GM19351 (cell line): ENCODE results near the gene ANKRD65.
"Not testable (repeated sequence)": the region's sequence is repeated elsewhere in the genome, so short reads cannot be mapped to it uniquely, and the experiment has no call there.

Experiments used
- ATAC-seq: cut with Tn5 transposase; IDR thresholded peaks from one replicate; pipeline ENCODE4 v1.9.1; 2021; ENCODE audit warnings: mild to moderate bottlenecking, moderate library complexity; ENCODE audit not compliant: unreplicated experiment

Gene ANKRD65

DNA sequence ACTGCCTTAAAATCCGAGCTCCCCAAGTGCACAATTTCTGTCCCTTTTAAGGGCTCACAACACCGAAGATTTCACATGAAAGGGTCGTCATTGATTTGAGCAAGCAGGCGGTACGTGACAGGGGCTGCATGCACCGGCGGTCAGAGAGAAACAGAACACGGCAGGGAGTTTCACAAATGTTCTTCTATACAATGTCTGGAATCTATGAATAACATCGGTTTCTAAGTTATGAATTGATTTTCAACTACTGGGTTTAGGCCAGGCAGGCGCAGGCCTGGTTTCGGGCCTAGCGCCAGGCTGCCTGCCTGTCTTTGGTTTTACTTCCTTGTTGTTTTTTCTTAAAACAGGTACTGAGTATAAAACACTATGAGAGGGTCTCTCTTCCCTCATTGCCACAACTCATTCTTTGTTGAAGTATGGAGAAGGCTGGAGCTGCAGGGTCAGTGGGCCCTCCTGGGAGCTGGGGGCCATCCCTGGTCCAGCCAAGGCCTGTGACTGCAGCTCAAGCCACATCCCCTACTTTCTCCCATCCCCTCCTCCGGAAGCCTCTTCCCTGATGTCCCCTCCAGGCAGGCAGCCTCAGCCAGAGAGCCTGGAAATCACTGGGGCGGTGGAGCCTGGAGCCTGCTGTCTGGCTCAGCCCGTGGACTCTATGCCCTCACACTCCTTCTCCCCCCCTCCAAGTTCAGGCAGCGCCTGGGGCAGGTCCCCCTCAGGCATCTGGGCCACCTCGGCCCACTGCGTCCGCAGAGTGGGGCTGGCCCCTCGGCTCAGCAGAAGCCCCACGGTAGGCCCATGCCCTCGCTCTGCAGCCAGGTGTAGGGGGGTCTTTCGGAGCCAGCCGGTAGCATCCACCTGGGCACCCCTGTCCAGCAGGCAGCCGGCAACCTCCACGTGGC lies 2.4 kb downstream of the ANKRD65 start:
- ATAC-seq, result no peak

DNA sequence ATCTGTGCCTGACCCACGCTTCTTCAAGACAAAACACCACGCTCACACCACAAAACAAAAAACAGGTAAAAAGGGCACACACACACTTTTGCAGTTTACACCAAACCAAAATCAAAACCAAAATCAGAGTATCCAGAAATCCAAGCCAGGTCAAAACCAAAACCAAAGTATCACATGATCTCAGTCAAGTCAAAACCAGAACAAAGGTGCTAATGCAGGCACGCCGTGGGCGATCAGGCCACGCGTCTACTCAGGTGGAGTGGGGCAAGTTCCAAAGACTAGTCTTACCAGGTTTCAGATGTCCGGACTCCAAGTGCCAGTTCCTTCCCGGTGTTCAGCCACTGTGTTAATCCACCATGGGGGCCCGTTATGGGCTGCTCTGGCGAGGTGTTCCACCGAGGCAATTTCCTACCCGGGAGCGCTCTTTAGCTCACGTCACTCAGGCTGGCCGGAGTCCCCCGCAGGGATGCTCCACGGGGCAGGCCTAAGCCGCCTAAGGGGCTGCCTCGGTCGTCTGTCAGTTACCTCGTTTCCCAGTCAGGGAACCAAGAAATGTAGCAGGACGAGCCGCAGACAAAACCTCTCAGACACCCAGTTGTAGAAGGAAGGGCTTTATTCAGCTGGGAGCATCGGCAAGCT lies 3.1 kb downstream of the ANKRD65 start:
- not testable (repeated sequence) for ATAC-seq

DNA sequence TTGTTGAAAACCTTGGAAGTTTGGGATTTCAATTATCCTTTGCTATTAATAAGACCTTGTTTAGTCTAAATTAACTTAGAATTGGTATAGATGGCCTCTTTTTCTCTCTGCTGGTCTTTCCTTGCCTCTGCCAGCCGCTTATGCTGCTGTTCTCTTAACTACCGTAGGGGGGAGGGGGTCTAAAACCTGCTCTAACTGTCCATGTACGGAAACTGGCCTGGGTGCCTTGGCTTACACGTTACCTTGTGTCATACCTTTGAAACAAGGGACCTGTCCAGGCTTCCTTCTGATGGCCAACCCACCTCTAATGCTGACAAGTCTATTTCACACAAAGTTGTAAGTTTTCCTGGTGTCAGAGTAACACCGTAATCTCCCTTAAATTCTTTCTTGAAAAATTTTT lies 3.7 kb downstream of the ANKRD65 start:
- not testable (repeated sequence) for ATAC-seq

DNA sequence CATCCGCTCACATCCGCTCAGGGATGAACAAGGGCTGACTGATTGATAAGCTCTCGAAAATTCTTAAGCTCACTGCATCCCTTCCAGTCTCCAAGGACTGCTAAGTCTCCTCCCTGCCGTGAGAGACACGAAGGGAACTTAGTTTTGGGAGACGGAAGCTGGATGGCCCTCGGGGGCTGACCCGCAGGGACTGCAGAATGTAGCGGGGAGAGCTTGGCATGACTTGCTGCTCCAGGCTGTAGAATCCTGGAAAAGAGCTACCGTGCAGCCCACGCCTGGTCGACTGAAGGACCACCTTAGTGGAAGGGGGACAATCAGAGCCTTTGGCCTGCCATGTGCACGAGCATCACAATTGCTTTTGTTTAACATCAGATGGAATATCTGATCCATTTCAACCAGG lies 5.3 kb downstream of the ANKRD65 start:
- ATAC-seq, result no peak

DNA sequence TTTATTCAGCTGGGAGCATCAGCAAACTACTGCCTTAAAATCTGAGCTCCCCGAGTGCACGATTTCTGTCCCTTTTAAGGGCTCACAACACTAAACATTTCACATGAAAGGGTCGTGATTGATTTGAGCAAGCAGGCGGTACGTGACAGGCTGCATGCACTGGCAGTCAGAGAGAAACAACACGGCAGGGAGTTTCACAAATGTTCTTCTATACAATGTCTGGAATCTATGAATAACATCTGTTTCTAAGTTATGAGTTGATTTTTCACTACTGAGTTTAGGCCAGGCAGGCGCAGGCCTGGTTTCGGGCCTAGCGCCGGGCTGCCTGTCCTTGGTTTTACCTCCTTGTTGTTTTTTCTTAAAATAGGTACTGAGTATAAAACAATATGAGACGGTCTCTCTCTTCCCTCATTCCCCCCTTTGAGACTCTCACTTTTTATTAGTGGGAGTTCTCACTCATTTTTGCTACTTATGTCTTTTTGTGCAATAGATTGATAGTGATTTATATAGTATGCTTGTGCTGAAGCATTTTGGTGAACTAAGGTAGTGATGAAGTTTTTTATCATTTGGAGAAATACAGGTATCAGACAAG lies 8.7 kb downstream of the ANKRD65 start:
- ATAC-seq, result not testable (repeated sequence)

DNA sequence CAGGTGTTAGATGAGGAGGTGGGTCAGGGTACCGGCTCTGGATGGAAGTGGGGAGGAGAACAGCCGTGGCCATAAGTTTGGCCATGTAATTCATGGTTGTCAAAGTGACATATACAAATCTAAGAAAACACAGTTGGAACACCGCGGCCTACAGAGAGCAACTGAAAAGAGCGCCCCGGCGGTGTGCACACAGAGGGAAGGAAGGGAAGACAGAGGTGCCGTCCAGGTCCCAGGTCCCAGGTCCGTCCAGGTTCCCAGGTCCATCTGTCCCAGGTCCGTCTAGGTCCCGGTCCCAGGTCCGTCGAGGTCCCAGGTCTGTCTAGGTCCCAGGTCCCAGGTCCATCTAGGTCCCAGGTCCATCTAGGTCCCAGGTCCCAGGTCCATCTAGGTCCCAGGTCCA lies 9.4 kb downstream of the ANKRD65 start:
- no peak for ATAC-seq

DNA sequence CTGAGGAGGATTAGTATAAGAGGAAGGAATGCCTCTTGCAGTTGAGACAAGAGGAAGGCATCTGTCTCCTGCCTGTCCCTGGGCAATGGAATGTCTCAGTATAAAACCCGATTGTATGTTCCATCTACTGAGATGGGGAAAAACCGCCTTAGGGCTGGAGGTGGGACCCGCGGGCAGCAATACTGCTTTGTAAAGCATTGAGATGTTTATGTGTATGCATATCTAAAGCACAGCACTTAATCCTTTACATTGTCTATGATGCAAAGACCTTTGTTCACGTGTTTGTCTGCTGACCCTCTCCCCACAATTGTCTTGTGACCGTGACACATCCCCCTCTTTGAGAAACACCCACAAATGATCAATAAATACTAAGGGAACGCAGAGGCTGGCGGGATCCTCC lies 10.8 kb downstream of the ANKRD65 start:
- ATAC-seq, result not testable (repeated sequence)

DNA sequence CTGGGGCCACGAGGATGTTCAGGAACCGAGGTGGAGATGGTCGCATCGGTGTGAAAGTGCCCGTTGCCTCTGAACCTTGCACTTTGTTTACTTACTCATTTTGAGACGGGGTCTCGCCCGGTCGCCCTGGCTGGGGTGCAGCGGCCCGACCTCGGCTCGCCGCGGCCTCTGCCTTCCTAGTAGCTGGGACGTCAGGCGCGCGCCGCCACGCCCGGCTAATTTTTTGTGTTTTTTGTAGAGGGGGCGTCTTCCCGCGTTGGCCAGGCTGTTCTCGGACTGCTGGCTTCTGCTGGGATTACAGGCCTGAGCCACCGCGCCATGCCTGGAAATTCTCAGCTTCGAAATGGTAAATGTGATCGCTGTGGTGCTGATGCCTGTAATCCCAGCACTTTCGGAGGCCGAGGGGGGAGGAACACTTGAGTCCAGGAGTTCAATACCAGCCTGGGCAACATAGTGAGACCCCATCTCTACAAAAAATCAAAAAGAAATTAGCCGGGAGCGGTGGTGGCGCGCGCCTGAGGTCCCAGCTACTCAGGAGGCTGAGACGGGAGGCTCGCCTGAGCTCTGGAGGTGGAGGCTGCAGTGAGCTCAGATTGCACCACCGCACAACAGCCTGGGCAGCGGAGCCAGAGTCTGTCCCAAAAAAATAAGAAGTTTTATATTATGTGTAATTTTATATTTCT lies 13.3 kb downstream of the ANKRD65 start:
- ATAC-seq, result peak; percentile 33

DNA sequence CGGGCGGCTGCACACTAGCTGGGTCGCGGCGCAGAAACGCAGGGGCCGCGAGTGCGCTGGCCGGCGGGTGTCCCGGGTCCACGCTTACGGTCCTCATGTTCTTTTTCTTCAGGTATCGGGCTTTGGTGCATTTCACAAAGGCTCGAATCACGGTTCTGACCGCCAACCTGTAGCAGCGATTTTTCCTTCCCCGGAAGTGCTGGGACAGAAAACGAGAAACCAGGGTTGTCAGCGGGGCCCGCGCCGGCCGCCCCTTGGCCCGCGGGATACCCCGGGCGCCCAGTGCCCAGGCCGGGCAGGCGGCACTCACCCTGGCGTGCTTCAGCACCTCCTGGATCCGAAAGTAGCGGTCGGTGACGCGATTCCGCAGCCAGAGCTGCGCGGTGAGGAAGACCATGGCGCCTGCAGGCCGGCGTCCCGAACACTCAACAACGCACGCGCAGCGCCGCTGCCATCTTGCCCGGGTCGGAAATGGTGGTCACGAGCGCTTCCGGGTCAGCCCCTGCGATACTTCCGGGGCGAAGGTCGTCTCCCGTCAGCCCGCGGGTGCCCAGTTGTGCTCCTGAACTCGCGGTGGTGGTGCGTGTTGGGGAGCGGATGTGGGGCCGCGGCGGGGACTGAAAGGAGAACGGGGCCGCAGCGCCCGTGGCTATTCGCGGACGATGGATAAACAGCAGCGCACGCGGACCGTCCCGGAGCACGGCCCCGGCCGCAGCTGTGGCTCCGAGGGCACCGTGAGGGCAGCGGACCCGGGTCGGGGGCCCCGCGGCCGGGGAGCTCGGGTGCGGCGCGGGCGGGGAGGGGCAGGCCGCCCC lies 14.0 kb downstream of the ANKRD65 start, which contains the start of gene MRPL20:
Gene MRPL20 (minus strand): TSS at position 473 of the 815 bp plus-strand sequence. CDS start 76 bp downstream, at position 397.
- ATAC-seq, result peak; percentile 89

DNA sequence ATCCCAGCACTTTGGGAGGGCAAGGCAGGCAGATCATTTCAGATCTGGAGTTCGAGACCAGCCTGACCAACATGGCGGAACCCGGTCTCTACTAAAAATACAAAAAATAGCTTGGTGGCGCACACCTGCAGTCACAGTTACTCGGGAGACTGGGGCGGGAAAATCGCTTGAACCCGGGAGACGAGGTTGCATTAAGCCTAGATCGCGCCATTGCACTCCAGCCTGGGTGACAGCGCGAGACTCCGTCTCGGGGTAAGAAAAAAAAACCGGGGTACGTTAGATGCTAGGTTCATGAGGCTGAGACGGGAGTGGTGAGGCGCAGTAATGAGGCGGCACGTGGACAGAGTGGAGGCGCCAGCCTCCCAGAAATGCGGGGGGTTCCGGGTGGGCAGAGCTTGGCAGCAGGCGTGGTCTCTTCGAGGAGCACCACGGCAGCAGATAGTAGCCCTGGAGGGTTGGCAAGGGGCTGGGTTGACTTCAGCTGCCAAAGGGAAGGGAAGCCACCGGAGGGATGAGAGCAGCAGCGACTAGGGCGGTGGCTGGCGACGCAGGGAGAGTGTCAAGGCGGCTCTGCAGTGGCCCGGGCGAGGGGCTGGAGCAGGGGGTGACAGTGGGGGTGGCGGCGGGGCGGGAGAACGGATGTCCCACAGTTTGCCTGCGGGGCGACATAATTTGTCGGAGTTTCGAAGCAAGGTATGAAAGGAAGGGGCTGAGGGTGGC lies 14.8 kb downstream of the ANKRD65 start:
- ATAC-seq, result no peak

DNA sequence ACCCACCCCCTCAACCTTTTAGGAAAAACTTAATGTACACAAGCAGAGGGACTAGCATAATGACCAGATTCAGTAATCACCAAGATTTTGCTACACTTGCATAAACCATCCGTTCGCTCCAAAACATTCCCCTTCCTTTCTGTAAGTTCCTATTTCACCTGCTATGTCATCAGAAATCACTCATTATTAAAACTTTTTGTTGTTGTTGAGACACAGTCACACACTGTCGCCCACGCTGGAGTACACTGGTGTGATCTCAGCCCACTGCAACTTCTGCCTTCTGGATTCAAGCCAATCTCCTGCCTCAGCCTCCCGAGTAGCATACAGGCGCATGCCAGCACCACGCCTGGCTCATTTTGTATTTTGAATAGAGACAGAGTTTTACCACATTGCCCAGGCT lies 17.4 kb downstream of the ANKRD65 start:
- no peak for ATAC-seq

DNA sequence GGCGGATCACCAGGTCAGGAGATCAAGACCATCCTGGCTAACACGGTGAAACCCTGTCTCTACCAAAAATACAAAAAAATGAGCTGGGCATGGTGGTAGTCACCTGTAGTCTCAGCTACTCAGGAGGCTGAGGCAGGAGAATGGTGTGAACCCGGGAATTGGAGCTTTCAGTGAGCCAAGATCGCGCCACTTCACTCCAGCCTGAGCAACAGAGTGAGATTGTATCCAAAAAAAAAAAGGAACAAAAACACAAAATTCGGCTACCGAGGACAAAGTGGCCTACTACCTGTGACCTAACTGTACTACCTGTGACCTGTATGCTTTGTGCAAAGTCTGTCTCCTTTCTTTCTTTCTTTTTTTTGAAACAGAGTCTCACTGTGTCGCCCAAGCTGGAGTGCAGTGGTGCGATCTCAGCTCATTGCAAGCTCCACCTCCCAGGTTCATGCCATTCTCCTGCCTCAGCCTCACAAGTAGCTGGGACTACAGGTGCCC lies 18.1 kb downstream of the ANKRD65 start:
- ATAC-seq, result not testable (repeated sequence)

DNA sequence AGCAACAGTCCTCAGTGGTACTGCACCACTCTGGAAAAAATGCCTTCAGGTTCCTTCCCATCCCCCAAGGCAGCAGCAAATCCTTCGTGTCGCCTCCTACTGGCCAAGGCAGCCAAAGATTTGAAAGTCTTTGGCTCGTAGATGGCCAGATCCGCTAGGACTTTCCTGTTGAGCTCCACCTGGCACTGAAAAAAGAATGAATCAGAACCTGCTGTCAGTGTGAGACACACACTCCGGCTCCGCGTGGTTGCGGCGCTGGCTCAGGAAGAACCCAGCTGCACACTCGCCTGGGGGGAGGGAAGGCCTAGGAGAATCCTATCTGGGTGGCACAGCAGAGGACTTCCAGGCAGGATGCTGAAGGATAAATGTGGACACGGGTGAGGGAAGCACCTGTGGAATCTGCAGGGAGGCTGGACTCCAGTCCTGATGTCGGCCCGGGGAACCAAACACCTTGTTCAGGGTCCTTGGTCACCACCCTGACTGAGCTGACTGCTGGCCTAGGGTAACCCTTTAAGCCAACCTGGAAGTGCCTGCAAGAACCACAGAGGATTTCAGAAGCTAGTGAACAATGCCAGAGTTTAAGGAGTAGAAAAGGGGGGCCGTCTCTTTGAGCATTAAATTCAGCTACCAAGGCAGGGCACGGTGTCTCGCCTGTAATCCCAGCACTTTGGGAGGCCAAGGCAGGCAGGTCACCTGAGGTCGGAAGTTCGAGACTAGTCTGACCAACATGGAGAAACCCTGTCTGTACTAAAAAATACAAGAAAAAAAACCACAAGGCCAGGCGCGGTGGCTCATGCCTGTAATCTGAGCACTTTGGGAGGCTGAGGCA lies 18.8 kb downstream of the ANKRD65 start:
- no peak for ATAC-seq

DNA sequence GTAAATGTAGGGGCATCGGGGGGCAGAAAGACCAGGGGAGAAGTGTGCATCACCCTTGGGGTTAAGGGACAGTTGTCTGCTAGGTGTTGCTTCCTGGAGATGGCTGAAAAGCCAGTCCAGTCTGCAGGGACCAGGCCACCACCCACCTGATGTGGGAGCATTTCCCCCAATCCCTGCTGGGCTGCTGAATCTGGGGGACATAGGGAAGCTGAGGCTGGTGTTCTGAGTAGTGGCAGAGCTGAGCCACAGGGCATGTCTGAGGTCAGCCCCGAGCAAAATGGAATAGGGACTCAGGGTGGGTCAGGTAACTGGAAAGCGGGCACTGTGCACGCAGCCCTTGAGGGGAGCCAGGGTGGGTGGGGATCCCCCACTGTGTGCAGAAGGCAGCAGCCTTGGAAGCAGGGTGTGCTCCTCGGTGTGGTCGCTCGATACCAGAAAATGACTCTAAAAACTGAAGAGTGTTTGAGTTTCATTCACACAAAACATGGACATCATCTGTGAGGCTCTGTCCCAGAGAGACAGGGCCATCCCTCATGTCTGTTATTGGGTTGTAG lies 19.5 kb downstream of the ANKRD65 start:
- ATAC-seq, result no peak

DNA sequence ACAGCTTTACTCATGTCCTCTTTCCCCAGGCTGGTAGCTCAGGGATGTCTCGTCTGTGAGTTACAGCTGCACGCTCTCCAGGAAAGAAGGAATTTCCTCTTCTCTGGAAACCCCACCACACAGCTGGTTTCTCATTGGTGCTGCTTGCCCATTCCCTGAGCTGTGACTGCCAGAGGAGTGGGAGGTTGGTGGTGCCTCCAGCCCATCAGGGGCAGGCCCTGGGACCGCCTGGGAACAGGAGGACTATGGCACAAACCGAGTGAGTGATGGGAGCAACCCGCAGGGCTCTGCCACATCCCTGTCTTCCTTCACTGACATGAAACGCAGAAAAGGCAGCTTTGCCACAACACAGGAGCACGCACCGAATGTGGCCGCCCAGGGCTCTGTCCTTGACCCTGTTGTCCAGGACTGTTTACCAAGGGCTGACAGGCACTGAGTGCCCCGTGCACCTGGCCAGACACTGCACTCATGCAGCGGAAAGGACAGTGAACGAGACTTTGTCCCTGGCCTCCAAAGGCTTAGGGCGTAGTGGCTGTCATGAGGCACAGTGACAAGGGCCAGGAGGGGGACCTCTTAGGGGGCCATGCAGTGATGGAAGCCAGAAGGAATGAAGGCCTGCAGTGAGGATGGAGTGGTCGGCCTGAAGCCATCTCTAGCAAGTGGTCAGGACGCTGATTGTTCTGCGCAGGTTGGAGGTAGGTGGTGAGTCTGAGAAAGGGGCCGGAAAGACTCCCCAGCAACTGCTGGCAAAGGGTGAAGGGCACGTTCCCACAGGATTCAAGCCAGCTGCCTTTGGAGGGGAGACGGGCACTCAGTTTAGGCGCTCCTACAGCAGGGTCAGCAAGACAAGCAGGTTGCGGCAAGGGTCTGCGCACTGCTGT lies 20.3 kb downstream of the ANKRD65 start:
- no peak for ATAC-seq

DNA sequence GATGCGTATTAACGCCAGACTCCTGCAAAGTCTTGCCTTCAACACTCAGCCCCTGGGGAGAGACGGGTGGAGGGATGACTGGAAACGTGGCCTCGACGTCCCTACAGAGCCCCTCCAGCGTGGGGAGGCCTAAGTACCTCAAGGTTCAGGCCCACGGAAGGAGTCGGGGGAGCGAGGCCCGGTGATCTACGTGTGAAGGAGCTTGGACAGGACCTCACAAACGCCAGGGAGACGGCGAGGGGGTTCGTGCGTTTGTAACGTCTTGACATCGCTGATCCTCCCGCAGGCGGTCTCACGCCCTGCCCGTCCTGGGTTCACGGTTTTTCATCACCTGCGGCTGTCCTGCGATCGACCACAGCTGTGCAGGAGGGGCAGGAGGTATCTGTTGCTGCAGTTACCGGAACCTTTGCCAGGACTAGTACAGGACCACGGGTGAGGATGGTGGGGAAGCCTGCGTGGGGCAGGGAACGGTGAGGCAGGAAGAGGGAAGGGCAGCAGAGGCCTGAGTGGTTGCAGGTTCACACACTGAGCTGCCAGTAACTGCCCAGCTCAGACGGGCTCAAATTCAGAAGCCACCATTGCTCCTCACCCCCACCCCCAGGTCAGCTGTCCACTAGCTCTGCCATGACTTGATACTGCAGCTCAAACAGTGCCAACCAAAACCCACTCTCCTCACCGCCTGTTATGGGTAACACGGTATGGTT lies 21.1 kb downstream of the ANKRD65 start:
- ATAC-seq, result no peak
